ENCODE results near the gene CPEB3. TPM values are rescaled to one million over a fixed set of nuclear protein-coding genes. Genes with fewer than 3 reads are reported as not detected.

Gene CPEB3
- total and polyA plus RNA-seq, 12 donors: 1.6 to 13.4 (median 6.1) TPM

DNA sequence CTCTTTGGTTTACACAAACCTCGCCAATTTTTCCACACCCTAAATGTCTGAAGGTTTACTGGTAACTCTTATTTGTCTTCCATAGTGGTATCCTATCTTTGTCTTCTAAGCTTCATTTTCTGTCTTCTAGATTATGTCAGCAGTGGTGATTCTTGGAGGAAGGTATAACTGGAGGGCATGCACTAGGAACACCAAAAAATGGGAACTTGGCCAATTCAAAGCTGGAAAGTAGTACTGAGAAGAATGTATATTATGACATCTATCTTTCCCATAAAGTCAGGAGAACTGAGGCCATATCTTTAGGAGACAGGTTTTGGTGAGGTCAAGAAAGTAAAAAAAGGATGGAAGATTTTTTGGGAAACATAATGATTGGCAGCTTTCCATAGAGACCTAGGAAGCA is 113.3 kb downstream of the CPEB3 start:
- H3K4me1 ChIP-seq (replicated peaks in 1 of 2): peaks cover 0 to 8% of the 10 kb centered on the region in 2 donors
- no peaks in the 10 kb centered on the region for H3K27me3 ChIP-seq
- no peak for DNase-seq
- 88 to 100% (median 97%) methylated on average over 1 of the region's 1 CpG for WGBS, 4 donors
- H3K9me3 ChIP-seq (replicated peaks in 1 of 3): no peaks in the 10 kb centered on the region
- no peak overlapping the region for H3K27ac ChIP-seq
- H3K4me3 ChIP-seq: no peak overlapping the region
- TF ChIP-seq, protein P1, sequence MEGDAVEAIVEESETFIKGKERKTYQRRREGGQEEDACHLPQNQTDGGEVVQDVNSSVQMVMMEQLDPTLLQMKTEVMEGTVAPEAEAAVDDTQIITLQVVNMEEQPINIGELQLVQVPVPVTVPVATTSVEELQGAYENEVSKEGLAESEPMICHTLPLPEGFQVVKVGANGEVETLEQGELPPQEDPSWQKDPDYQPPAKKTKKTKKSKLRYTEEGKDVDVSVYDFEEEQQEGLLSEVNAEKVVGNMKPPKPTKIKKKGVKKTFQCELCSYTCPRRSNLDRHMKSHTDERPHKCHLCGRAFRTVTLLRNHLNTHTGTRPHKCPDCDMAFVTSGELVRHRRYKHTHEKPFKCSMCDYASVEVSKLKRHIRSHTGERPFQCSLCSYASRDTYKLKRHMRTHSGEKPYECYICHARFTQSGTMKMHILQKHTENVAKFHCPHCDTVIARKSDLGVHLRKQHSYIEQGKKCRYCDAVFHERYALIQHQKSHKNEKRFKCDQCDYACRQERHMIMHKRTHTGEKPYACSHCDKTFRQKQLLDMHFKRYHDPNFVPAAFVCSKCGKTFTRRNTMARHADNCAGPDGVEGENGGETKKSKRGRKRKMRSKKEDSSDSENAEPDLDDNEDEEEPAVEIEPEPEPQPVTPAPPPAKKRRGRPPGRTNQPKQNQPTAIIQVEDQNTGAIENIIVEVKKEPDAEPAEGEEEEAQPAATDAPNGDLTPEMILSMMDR (IDR thresholded peaks at IDR 0.05): no peak
- H3K36me3 ChIP-seq (replicated peaks in 1 of 2): peaks cover 0 to 9% of the 10 kb centered on the region in 2 donors
- intact Hi-C loops (cut with DNase I): no loop called here

DNA sequence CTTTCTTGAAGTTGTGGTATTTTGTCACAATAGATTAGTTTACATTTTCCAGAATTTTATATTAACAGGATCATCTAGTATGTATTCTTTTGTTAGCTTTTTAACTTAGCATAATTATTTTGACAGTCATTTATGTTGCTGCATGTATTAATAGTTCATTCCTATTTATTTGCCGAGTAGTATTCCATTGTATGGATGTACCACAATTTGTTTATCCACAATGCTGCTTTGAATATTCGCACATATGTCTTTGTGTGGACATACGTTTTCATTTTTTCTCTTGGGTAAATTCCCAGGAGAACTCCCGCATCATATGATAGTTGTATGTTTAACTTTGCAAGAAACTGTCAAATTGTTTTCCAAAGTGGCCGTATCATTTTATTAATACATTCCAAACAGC is 115.7 kb downstream of the CPEB3 start:
- H3K9me3 ChIP-seq (replicated peaks in 1 of 3): no peaks in the 10 kb centered on the region
- intact Hi-C loops (cut with DNase I): no loop called here
- H3K36me3 ChIP-seq (replicated peaks in 1 of 2): peaks cover 0 to 3% of the 10 kb centered on the region in 2 donors
- H3K4me3 ChIP-seq: no peak overlapping the region
- no peaks in the 10 kb centered on the region for H3K4me1 ChIP-seq (replicated peaks in 1 of 2)
- no peaks in the 10 kb centered on the region for H3K27me3 ChIP-seq
- DNase-seq: no peak
- H3K27ac ChIP-seq: no peak overlapping the region
- TF ChIP-seq, protein P1 (IDR thresholded peaks at IDR 0.05): no peak
- WGBS, 4 donors: 77 to 97% (median 93%) methylated on average over 5 of the region's 5 CpGs

DNA sequence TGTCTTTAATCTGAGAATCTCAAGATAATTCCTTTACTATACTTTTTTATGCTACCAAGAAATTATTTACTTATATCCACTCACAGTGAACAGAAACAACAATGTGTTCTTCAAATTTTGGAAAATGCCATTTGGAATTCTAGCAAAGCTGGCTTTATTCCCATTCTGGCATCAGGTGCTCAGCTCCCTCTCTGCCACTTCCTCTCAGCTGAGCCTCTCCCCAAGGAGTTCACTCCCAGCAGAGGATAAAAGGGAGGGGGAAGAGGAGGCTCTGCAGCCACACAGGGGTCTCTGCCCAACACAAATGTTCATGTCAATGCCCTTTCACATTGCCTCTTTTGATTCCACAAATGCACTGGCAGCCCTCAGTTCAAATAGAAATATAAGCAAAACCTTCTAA is 116.9 kb downstream of the CPEB3 start:
- no peak for DNase-seq
- Histone ChIP-seq H3K9me3 (replicated peaks in 1 of 3) (no peaks in the 10 kb centered on the region), H3K27ac (no peak overlapping the region), H3K4me3 (no peak overlapping the region), H3K4me1 (replicated peaks in 1 of 2) (no peaks in the 10 kb centered on the region), H3K27me3 (no peaks in the 10 kb centered on the region), H3K36me3 (replicated peaks in 1 of 2) (no peaks in the 10 kb centered on the region)
- intact Hi-C loops (cut with DNase I): no loop called here
- TF ChIP-seq POLR2A (IDR thresholded peaks at IDR 0.05): no peak
- TF ChIP-seq, protein P1 (IDR thresholded peaks at IDR 0.05): no peak

DNA sequence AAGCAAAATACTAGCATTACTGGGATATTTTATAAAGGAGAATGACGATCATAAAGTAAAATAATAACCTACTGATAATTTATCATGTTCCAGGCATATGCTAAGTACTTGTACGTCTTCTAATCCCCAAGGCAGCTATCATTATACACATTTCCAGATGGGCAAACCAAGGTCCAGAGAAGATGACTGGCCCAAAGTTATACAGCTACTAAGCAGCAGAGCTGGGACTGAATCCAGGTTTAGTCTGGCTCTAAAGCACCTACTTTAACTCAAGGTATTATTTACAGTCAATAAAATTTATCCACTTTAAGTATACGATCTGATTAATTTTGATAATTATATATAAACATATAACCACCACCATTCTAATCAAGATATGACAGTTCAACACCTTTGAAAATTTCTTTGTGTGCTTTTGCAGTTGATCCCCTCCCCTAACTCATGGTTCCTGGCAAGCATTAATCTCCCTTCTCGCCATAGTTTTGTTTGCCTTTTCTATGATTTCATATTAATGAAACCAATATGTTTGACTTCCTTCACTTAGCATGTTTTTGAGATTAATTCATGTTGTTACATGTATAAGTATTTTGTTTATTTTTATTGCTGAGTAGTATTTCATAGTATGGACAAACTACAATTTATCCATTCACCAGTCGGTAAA is 126.7 kb downstream of the CPEB3 start:
- Histone ChIP-seq H3K36me3 (replicated peaks in 1 of 2) (no peaks in the 10 kb centered on the region), H3K27me3 (no peaks in the 10 kb centered on the region), H3K4me3 (no peak overlapping the region), H3K4me1 (replicated peaks in 1 of 2) (no peaks in the 10 kb centered on the region), H3K9me3 (replicated peaks in 1 of 3) (no peaks in the 10 kb centered on the region), H3K27ac (no peak overlapping the region)
- TF ChIP-seq, protein P1 (IDR thresholded peaks at IDR 0.05): no peak
- no peak for TF ChIP-seq POLR2A (IDR thresholded peaks at IDR 0.05)
- intact Hi-C loops (cut with DNase I): no loop called here
- WGBS, 4 donors: 87 to 93% (median 89%) methylated on average over 5 of the region's 5 CpGs
- no peak for DNase-seq

Data from adrenal gland (tissue), 12 donors.